B cell (primary cell): ENCODE measurements around the gene TUBA1A. TPM values are rescaled to one million over a fixed set of nuclear protein-coding genes. Genes with fewer than 3 reads are reported as not detected.
A peak's percentile ranks its signal among the peaks of the same experiment; 100 is the strongest.

Source experiments
- ATAC-seq: fragments of 200-7000 bp; cut with Tn5 transposase; one replicate; pipeline ENCODE4 v1.10.0; 2021; ENCODE audit warnings: low read depth, mild to moderate bottlenecking, moderate number of reproducible peaks, moderate library complexity
- CTCF ChIA-PET: fragments of 350-600 bp; sonication (Branson Sonifier 250); formaldehyde crosslinking; loops from one replicate; lab custom pipeline; 2021; ENCODE audit warnings: antibody characterized with exemption, inconsistent platforms; lab: Charles Lee
- POLR2A ChIA-PET: fragments of 350-600 bp; sonication (Branson Sonifier 250); formaldehyde crosslinking; loops from one replicate; lab custom pipeline; 2021; ENCODE audit warnings: antibody characterized with exemption; lab: Charles Lee
- DNase-seq: peaks from one replicate; pipeline ENCODE4 v3.0.0; 2013
- H2AFZ ChIP-seq: 2 replicates; pipeline ENCODE4 v1.6.1; 2012; ENCODE audit warnings: mild to moderate bottlenecking, low read depth, low read length; ENCODE audit not compliant: insufficient read depth, poor library complexity, severe bottlenecking
- H3K27ac ChIP-seq, 2 donors: 1 replicate in 1 of 2; 2 replicates in 1 of 2; pipeline ENCODE4 v1.5.1; 2012 to 2013; ENCODE audit warnings: low read length in 2 of 2, mild to moderate bottlenecking in 2 of 2, moderate library complexity in 1 of 2
- H3K27me3 ChIP-seq, 4 experiments: fragments of 200-600 bp in 1 of 4; sonication (generic) in 1 of 4; replicated peaks in 1 of 4; 1 replicate in 2 of 4; 2 replicates in 2 of 4; pipeline versions ENCODE4 v1.6.1 to v1.7.0; 2013 to 2016; ENCODE audit warnings: low read length in 3 of 4, mild to moderate bottlenecking in 2 of 4, mixed read lengths in 1 of 4, moderate library complexity in 1 of 4; ENCODE audit not compliant: insufficient read depth in 4 of 4, control insufficient read depth in 3 of 4; ENCODE audit errors: control extremely low read depth in 1 of 4
- H3K36me3 ChIP-seq, 2 experiments: replicated peaks in 1 of 2; 1 replicate in 1 of 2; 2 replicates in 1 of 2; pipeline versions ENCODE4 v1.6.1 to v1.7.1; 2013; ENCODE audit warnings: low read length in 1 of 2; ENCODE audit not compliant: insufficient read depth in 2 of 2, control insufficient read depth in 1 of 2; ENCODE audit errors: control extremely low read depth in 1 of 2, extremely low read depth in 1 of 2
- H3K4me1 ChIP-seq, 2 donors: fragments of 200-600 bp in 1 of 2; sonication (generic) in 1 of 2; 1 replicate in 1 of 2; 2 replicates in 1 of 2; pipeline versions ENCODE4 v1.5.1 to v1.6.1; 2013 to 2017; ENCODE audit warnings: low read length in 2 of 2; ENCODE audit not compliant: control insufficient read depth in 2 of 2, insufficient read depth in 2 of 2
- H3K4me2 ChIP-seq: replicated peaks from 2 replicates; pipeline ENCODE3; 2012; ENCODE audit warnings: mild to moderate bottlenecking, low read depth, low read length; ENCODE audit not compliant: poor library complexity, severe bottlenecking
- H3K4me3 ChIP-seq, 5 experiments: fragments of 200-600 bp in 1 of 5; sonication (generic) in 1 of 5; 1 replicate in 3 of 5; 2 replicates in 2 of 5; pipeline versions ENCODE4 v1.5.1 to v1.7.0; 2011 to 2016; ENCODE audit warnings: low read length in 4 of 5, mild to moderate bottlenecking in 4 of 5, low read depth in 2 of 5, control low read depth in 1 of 5, moderate library complexity in 1 of 5; ENCODE audit not compliant: insufficient read depth in 1 of 5; ENCODE audit errors: control extremely low read depth in 1 of 5, extremely low read depth in 1 of 5
- H3K79me2 ChIP-seq: fragments of 200-600 bp; sonication (generic); one replicate; pipeline ENCODE4 v1.6.0; 2016; ENCODE audit warnings: low read length; ENCODE audit not compliant: control insufficient read depth, insufficient read depth
- H3K9ac ChIP-seq: fragments of 200-600 bp; sonication (generic); 2 replicates; pipeline ENCODE4 v1.6.1; 2017; ENCODE audit warnings: mild to moderate bottlenecking, low read length, moderate library complexity
- H3K9me3 ChIP-seq, 3 donors: one replicate each; pipeline versions ENCODE4 v1.6.1 to v1.7.1; 2013; ENCODE audit warnings: low read length in 2 of 3; ENCODE audit not compliant: control insufficient read depth in 2 of 3, insufficient read depth in 1 of 3; ENCODE audit errors: control extremely low read depth in 1 of 3
- H4K20me1 ChIP-seq: 2 replicates; pipeline ENCODE4 v1.6.0; 2012; ENCODE audit warnings: mild to moderate bottlenecking, low read length; ENCODE audit not compliant: insufficient read depth, control insufficient read depth, poor library complexity, severe bottlenecking
- H3K27ac Mint-ChIP-seq: one replicate; pipeline ENCODE4 v1.8.0; 2021; ENCODE audit warnings: mixed read lengths
- H3K27me3 Mint-ChIP-seq: one replicate; pipeline ENCODE4 v1.8.0; 2021; ENCODE audit warnings: mixed read lengths
- H3K4me1 Mint-ChIP-seq: one replicate; pipeline ENCODE4 v1.8.0; 2021; ENCODE audit warnings: mixed read lengths
- H3K4me3 Mint-ChIP-seq: one replicate; pipeline ENCODE4 v1.8.0; 2021; ENCODE audit warnings: mixed read lengths
- H3K9me3 Mint-ChIP-seq: one replicate; pipeline ENCODE4 v1.8.0; 2022; ENCODE audit warnings: mixed read lengths; ENCODE audit not compliant: insufficient read depth
- CTCF ChIP-seq: fragments of 200-600 bp; IDR thresholded peaks from one replicate; pipeline ENCODE4 v1.8.0; 2022; ENCODE audit warnings: antibody characterized with exemption, mild to moderate bottlenecking
- EZH2 ChIP-seq: IDR thresholded peaks from 2 replicates; pipeline ENCODE4 v1.6.1; 2012; ENCODE audit warnings: borderline replicate concordance, low read depth, mild to moderate bottlenecking, moderate library complexity, low read length; ENCODE audit not compliant: insufficient read depth, poor library complexity, severe bottlenecking
- WGBS: methylation state at CpG from one replicate; pipeline ENCODE4 v1.1.5; 2013; ENCODE audit warnings: missing lambda C conversion rate; ENCODE audit not compliant: insufficient coverage; 5-methylcytosine and 5-hydroxymethylcytosine counted together
- intact Hi-C: fragments of 100-400 bp; cut with micrococcal nuclease; formaldehyde crosslinking; loops from one replicate; pipeline ENCODE4 v1.10.0; 2022
- polyA plus RNA-seq: library from polyadenylated mRNA; depleted of rRNA; stranded (reverse); fragments of >200 nt; gene quantifications from 2 replicates; pipeline ENCODE4 v1.2.3, GENCODE V29; 2012
- total RNA-seq, 2 donors: library from RNA; stranded (reverse); fragments of 120-200 nt in 1 of 2; gene quantifications; 1 replicate in 1 of 2; 2 replicates in 1 of 2; pipeline versions ENCODE4 v1.2.3 to v1.2.4, GENCODE V29; 2013 to 2022

The TUBA1A gene
- total and polyA plus RNA-seq, 2 donors (not counting 1 experiment from before 2014, with no cell fraction given): 137 to 880 TPM

GRCh38 chr12:49160399-49160798 lies 28.5 kb downstream of the TUBA1A start:
- peak overlapping the region; percentile 66 to 75 for H3K27ac ChIP-seq
- H3K4me2 ChIP-seq: peak overlapping the region; percentile 74
- no peaks in the 10 kb centered on the region for H4K20me1 ChIP-seq
- TF ChIP-seq EZH2: no peak
- TF ChIP-seq CTCF: no peak
- POLR2A ChIA-PET: interaction anchor here (0.7 to 1.2 kb wide), 2 partner anchors 29 to 68 kb away, joined by 4 to 15 read pairs; partner anchors contain the start of gene TUBA1B
- no peaks in the 10 kb centered on the region for H3K79me2 ChIP-seq
- Mint-ChIP-seq H3K4me3 (peak overlapping the region; percentile 88), H3K27me3 (no peaks in the 10 kb centered on the region), H3K4me1 (peaks cover 29% of the 10 kb centered on the region), H3K9me3 (no peaks in the 10 kb centered on the region), H3K27ac (peak overlapping the region; percentile 87)
- DNase-seq: peak; percentile 62
- peak overlapping the region; percentile 61 for H2AFZ ChIP-seq
- no peaks in the 10 kb centered on the region for H3K9me3 ChIP-seq
- no CpG with 5 or more reads among the region's 2 CpGs for WGBS
- ATAC-seq: peak; percentile 62
- H3K4me3 ChIP-seq: peak overlapping the region in 4 of 5 experiments; percentile 12 to 65 (median 40)
- peak overlapping the region; percentile 64 for H3K9ac ChIP-seq
- no peaks in the 10 kb centered on the region for H3K36me3 ChIP-seq
- H3K4me1 ChIP-seq: peaks cover 27 to 31% of the 10 kb centered on the region in 2 donors
- intact Hi-C loops: loop anchor here (2.0 kb wide), 4 partner anchors 28 to 74 kb away; partner anchors contain the start of genes LMBR1L, TUBA1A and TUBA1B
- CTCF ChIA-PET: interaction anchor here (0.7 to 1.2 kb wide), 3 partner anchors 15 to 166 kb away, joined by 3 read pairs; no protein-coding TSS in a partner anchor
- no peaks in the 10 kb centered on the region for H3K27me3 ChIP-seq

- no peak overlapping the region for H3K9ac ChIP-seq
- no peaks in the 10 kb centered on the region for H3K79me2 ChIP-seq
- H3K27ac ChIP-seq: no peak overlapping the region
- H3K9me3 ChIP-seq: no peaks in the 10 kb centered on the region
- H3K9me3 Mint-ChIP-seq: no peaks in the 10 kb centered on the region
- H3K27me3 ChIP-seq: no peaks in the 10 kb centered on the region
- no peak overlapping the region for H2AFZ ChIP-seq
- no CpG with 5 or more reads among the region's 3 CpGs for WGBS
- no peaks in the 10 kb centered on the region for H3K36me3 ChIP-seq
- POLR2A ChIA-PET: interaction anchor here (0.7 kb wide), 1 partner anchor 58 kb away, joined by 5 read pairs; no protein-coding TSS in a partner anchor
- peaks cover 10% of the 10 kb centered on the region for H3K4me1 Mint-ChIP-seq
- peaks cover 6 to 14% of the 10 kb centered on the region in 2 donors for H3K4me1 ChIP-seq
- ATAC-seq (no peak), DNase-seq (no peak)
- no peak overlapping the region for H3K4me3 ChIP-seq
- intact Hi-C loops: no loop called here
- H3K27ac Mint-ChIP-seq: no peak overlapping the region
- H3K27me3 Mint-ChIP-seq: no peaks in the 10 kb centered on the region
- no peaks in the 10 kb centered on the region for H4K20me1 ChIP-seq
- CTCF ChIA-PET: no interaction called here
- TF ChIP-seq EZH2 (no peak), CTCF (no peak)
- no peak overlapping the region for H3K4me3 Mint-ChIP-seq
- H3K4me2 ChIP-seq: no peak overlapping the region
These were observed 34.7 kb downstream of the TUBA1A start for GRCh38 chr12:49154221-49154620.
